ENCODE results near the gene NBPF1.
"Not testable (repeated sequence)": the region's sequence is repeated elsewhere in the genome, so short reads cannot be mapped to it uniquely, and the experiment has no call there.

- not testable (repeated sequence) for TF ChIP-seq MYC (IDR thresholded peaks at IDR 0.05; ENCODE audit: low read depth, low read length); MYC (CRISPR knock-in tag; IDR thresholded peaks at IDR 0.05; ENCODE audit: borderline replicate concordance, low read depth); TCF7 (IDR thresholded peaks at IDR 0.05; ENCODE audit: borderline replicate concordance); REST (IDR thresholded peaks at IDR 0.05; ENCODE audit: borderline replicate concordance); REST (CRISPR knock-in tag; IDR thresholded peaks at IDR 0.05; ENCODE audit: low read depth); CTCF (IDR thresholded peaks at IDR 0.05 in 2 of 3, conservative IDR thresholded peaks at IDR 0.05 in 1 of 3; ENCODE audit: insufficient read depth in 2 of 3, low read depth in 1 of 3, low read length in 3 of 3); ZNF175 (CRISPR knock-in tag; IDR thresholded peaks at IDR 0.05; ENCODE audit: low read depth); ZNF274 (IDR thresholded peaks at IDR 0.05; ENCODE audit: borderline replicate concordance, low read depth, low read length); EZH2 (IDR thresholded peaks at IDR 0.05; ENCODE audit: borderline replicate concordance, low read depth, low read length)
These were observed 63.8 kb downstream of the NBPF1 start for GRCh38 chr1:16549545-16549944.
